ENCODE measurements around the gene TANC1. TPM values are rescaled to one million over a fixed set of nuclear protein-coding genes. Genes with fewer than 3 reads are reported as not detected.

Gene TANC1
- total RNA-seq, 2 experiments from 2014 or later, result 0.15 to 0.25 TPM

DNA sequence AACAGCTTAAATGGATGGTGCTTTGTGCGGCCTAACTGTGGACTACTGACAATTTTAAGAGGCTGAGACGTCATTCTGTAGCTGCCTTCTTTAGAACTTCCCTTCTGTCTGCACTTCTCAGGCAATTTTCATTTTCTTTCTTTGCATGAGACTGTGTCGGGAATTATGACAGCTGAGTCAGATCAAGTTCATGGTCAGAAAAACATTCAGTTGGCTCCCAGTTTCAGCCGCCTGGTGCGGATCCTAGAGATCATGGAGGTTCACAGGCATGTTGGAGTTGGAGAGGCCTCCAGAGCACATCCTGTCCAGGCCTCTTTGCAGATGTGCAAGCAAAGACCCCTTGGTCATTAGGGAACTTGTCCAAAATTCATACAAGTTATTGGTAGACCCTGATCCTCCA, 135.0 kb downstream of the TANC1 start:
- CTCF ChIA-PET, result no interaction called here
- POLR2A ChIA-PET, result no interaction called here

GRCh38 chr2:159106109-159106508, 137.7 kb downstream of the TANC1 start:
- CTCF ChIA-PET, result no interaction called here
- POLR2A ChIA-PET, result no interaction called here

GRCh38 chr2:159108181-159108893, 139.9 kb downstream of the TANC1 start:
- POLR2A ChIA-PET, result no interaction called here
- CTCF ChIA-PET, result no interaction called here

DNA sequence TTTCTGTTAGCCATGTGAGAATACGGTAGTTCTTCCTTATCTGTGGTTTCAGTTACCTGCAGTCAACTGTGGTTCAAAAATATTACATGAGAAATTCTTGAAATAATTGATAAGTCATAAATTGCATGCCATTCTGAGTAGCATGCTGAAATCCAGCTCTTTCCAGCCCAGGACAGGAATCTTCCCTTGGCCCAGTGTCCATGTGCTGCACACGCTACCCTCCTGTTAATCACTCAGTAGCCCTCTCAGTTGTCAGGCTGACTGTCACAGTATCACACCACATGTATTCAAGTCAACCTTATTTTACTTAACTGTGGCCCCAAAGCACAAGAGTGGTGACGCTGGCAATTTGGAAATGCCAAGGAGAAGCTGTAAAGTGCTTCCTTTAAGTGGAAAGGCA, 141.1 kb downstream of the TANC1 start:
- ChIA-PET CTCF (no interaction called here), POLR2A (no interaction called here)

DNA sequence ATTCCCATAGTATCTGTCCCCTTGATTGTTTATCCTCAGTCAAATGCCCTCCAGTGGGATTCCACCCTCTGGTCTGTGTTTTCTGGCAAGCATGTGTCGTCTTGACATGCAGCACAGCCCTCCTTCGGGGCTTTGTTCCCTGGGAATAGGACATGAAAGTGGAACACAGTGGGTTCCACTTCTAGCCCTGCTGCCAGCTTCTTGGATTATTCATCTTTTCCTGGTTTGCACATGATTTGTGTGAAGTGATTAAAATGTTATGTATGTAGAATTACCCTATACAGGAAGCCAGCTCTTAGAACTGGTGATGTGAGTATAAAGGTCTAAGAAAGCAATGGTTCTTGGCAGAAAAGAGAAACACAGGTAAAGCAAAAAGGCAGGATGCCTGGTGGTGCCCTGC, 142.3 kb downstream of the TANC1 start:
- POLR2A ChIA-PET, result interaction anchor here (0.8 kb wide), 1 partner anchor 182 kb away, joined by 3 read pairs; no protein-coding TSS in a partner anchor
- CTCF ChIA-PET, result no interaction called here

- CTCF ChIA-PET, result no interaction called here
- POLR2A ChIA-PET, result interaction anchor here (0.8 kb wide), 1 partner anchor 182 kb away, joined by 3 read pairs; no protein-coding TSS in a partner anchor
These were observed 143.0 kb downstream of the TANC1 start for GRCh38 chr2:159111346-159111927.

GRCh38 chr2:159114835-159115234, 146.4 kb downstream of the TANC1 start:
- CTCF ChIA-PET, result interaction anchor here (0.6 kb wide), 1 partner anchor 730 kb away, joined by 3 read pairs; no protein-coding TSS in a partner anchor

GRCh38 chr2:159116922-159117321, 148.5 kb downstream of the TANC1 start:
- POLR2A ChIA-PET, result no interaction called here

More at GRCh38 chr2:159114835-159115234, 146.4 kb downstream of the TANC1 start:
- POLR2A ChIA-PET, result no interaction called here

DNA sequence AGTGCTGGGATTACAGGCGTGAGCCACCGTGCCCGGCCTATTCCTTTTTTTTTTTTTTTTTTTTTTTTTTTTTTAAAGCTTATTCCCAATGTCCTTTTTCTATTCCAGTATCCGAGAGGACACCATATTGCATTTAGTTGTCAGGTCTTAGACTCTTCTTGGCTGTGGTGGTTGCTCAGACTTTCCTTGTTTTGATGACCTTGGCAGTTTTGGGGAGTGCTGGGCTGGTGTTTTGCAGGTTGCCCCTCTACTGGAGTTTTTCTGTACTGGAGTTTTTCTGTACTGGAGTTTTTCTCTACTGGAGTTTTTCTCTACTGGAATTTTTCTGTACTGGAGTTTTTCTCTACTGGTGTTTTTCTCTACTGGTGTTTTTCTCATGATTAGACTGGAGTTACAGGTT, 149.2 kb downstream of the TANC1 start:
- ChIA-PET CTCF (interaction anchor here (0.6 to 1.9 kb wide), 3 partner anchors 12 to 215 kb away, joined by 3 to 10 read pairs (median 3); no protein-coding TSS in a partner anchor), POLR2A (interaction anchor here (0.7 kb wide), 1 partner anchor 843 kb away, joined by 3 read pairs; no protein-coding TSS in a partner anchor)

More at GRCh38 chr2:159116922-159117321, 148.5 kb downstream of the TANC1 start:
- CTCF ChIA-PET, result interaction anchor here (1.0 kb wide), 1 partner anchor 214 kb away, joined by 3 read pairs; no protein-coding TSS in a partner anchor

DNA sequence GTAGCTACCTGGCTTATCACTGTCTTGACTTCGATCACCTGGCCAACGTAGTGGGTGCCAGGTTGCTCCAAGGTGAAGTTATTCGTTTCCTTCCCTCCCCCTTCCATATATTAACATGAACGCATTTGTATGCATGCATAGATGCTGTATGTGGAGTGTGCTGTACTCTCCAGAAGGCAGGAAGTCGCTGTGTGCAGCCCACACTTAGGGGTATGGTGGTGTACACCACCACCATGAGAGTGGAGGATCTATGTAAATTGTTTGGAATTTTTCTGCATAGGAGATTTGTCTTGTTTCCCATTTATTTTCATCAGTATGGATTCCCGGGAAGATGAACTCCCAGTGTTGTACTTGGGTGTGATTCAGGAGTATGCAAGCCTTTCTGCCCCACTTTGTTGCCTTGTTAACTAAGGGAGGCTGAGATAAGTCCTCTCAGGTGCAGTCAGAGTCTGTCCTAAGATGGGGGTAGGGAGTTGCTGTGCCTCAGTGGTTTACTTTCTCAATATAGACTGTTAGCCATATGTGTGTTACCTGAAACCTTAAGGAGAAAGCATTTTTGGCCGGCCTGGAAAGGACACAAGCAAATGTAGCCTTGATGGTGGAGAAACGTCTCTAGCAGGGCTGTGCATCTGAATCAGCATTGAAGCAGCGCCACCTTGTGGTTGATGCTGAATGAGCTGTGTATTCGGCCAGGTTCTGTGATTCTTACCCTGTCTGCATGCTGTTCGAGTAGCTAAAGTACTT, 149.8 kb downstream of the TANC1 start:
- CTCF ChIA-PET, result interaction anchor here (0.6 to 1.9 kb wide), 9 partner anchors 11 to 234 kb away, joined by 3 to 10 read pairs (median 3); no protein-coding TSS in a partner anchor
- POLR2A ChIA-PET, result interaction anchor here (0.7 kb wide), 1 partner anchor 842 kb away, joined by 3 read pairs; no protein-coding TSS in a partner anchor

DNA sequence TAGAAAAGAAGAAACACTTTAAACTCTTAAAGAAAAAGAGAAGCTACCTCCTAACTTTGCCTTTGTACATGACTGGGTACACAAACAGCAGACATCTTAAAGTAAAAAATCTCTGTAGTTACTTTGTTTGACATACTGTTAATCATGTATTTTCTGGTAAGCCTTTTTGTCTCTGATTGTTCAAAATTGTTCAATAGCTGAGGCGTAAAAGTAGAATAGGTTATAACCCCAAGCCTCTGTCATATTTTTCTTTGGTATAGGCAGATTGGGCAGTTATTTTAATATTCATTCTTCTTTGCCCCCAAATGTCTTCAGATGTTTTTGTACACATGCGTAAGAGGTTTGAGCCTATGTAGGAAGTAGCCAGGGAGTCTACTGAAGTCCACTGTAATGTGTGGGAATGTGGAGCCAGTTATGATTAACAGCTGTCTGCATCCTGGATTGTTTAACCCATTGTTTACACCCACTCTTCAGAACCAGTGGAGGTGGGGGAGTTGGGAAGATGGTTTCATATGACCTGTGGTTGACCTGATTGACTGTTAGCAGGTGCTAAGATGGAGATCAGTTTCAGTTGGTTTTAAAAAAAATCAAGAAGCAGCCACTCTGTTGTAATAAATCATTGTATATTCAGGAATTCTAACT, 150.5 kb downstream of the TANC1 start:
- POLR2A ChIA-PET, result no interaction called here

DNA sequence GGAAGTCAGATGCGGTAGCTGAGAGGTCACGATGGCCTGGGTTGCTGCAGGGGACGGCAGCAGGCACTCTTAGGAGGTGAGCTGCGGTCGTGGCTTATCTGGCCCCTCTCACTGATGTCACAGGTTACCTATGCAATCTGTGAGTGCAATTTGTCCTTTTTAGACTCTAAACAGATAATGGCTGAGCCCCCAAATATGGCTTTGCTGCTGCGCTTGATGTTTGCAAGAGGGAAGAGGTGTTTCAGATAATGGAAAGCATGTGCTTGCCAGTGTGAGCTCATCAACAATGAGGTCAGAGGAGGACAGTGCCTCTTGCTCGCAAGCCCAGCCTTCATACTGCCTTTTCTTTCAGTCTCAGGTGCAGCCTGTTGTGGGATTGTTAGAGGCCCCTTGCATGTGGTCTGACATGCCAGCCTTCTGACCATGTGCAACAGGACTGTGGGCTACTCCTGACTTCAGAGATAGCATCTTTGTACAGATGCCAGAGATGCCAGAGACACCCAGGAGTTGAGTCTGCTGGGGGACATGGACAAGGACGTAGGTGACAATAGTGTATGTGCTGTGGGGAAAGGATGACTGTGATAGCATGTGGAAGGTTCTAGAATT, 151.3 kb downstream of the TANC1 start:
- POLR2A ChIA-PET, result no interaction called here
- CTCF ChIA-PET, result interaction anchor here (0.9 to 1.9 kb wide), 3 partner anchors 10 to 235 kb away, joined by 3 to 10 read pairs (median 3); no protein-coding TSS in a partner anchor

More for the DNA sequence above, 150.5 kb downstream of the TANC1 start:
- CTCF ChIA-PET, result interaction anchor here (0.8 to 1.9 kb wide), 7 partner anchors 11 to 235 kb away, joined by 3 to 10 read pairs (median 4); no protein-coding TSS in a partner anchor

DNA sequence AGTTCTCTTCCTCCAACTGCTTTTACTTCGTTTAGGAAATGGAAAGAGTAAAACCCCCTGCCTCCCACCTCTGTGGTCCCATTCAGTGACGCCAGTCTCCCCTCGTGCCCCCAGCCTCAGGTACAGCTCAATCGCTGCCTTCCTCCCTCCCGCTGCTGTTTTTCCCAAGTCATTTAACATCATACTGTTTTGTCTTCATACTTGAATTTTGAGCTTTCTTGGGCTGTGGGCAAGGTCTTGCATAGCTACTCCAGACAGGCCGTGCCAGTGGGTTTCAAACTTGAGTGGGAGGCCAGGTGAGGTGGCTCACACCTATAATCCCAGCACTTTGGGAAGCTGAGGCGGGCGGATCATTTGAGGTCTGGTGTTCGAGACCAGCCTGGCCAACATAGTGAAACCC, 155.3 kb downstream of the TANC1 start:
- ChIA-PET CTCF (interaction anchor here (0.8 kb wide), 1 partner anchor 217 kb away, joined by 3 read pairs; no protein-coding TSS in a partner anchor), POLR2A (no interaction called here)

- ChIA-PET CTCF (interaction anchor here (0.6 to 0.8 kb wide), 2 partner anchors 19 to 217 kb away, joined by 3 read pairs; no protein-coding TSS in a partner anchor), POLR2A (no interaction called here)
These were observed 156.0 kb downstream of the TANC1 start for GRCh38 chr2:159124441-159124911.

- POLR2A ChIA-PET, result no interaction called here
- CTCF ChIA-PET, result interaction anchor here (0.6 kb wide), 1 partner anchor 18 kb away, joined by 3 read pairs; no protein-coding TSS in a partner anchor
These were observed 156.6 kb downstream of the TANC1 start for GRCh38 chr2:159124931-159125467.

- ChIA-PET POLR2A (no interaction called here), CTCF (no interaction called here)
These were observed 157.4 kb downstream of the TANC1 start for GRCh38 chr2:159125858-159126257.

- CTCF ChIA-PET, result no interaction called here
- POLR2A ChIA-PET, result no interaction called here
These were observed 158.1 kb downstream of the TANC1 start for GRCh38 chr2:159126432-159127022.

- CTCF ChIA-PET, result no interaction called here
These were observed 159.8 kb downstream of the TANC1 start for GRCh38 chr2:159128191-159128590.

More at GRCh38 chr2:159128191-159128590, 159.8 kb downstream of the TANC1 start:
- POLR2A ChIA-PET, result no interaction called here

Measured in activated CD8-positive, alpha-beta memory T cell treated with anti-CD3 and anti-CD28 coated beads for 36 hours (primary cell).